LHCN-M2 (cell line): ENCODE results near the gene GSG1. TPM values are rescaled to one million over a fixed set of nuclear protein-coding genes. Genes with fewer than 3 reads are reported as not detected.

Source experiments
- DNase-seq: peaks from one replicate; pipeline ENCODE4 v3.0.0-alpha.2; 2012; ENCODE audit warnings: low read depth
- total RNA-seq: library from RNA; depleted of rRNA; stranded (reverse); fragments of >200 nt; gene quantifications from 2 replicates; pipeline ENCODE4 v1.2.3, GENCODE V29; 2014

The GSG1 gene
- total RNA-seq, 1 experiment from 2014 or later = 9.0 TPM

DNA sequence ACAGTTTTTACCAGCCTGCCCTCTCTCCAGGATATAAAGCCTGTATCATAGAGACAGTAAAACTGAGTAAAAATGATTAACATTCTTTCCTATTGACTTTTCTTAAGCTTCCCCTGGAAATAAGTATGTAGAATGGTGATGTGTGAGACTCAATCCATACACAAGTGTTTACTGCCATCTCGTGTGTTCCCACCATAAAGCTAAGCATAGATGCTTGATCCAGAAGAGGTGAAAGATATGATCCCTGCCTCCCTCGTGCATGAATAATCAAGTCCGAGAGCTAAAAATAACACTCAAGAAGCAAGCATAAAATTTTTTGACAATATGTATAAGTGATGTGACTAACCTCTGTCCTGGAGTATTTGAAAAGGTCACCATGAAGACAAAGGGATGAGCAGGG is 16.9 kb upstream of the GSG1 start:
- peak; percentile 62 for DNase-seq

GRCh38 chr12:13119826-13120225 is 16.4 kb upstream of the GSG1 start:
- DNase-seq = no peak

- DNase-seq = no peak
Observed at GRCh38 chr12:13117029-13117428, 13.6 kb upstream of the GSG1 start.

- DNase-seq = no peak
Observed at GRCh38 chr12:13116259-13116658, 12.8 kb upstream of the GSG1 start.

- no peak for DNase-seq
Observed at GRCh38 chr12:13114251-13115052, 11.0 kb upstream of the GSG1 start.

GRCh38 chr12:13112968-13113367 is 9.5 kb upstream of the GSG1 start:
- DNase-seq = no peak

GRCh38 chr12:13106666-13107065 is 3.2 kb upstream of the GSG1 start:
- no peak for DNase-seq

DNA sequence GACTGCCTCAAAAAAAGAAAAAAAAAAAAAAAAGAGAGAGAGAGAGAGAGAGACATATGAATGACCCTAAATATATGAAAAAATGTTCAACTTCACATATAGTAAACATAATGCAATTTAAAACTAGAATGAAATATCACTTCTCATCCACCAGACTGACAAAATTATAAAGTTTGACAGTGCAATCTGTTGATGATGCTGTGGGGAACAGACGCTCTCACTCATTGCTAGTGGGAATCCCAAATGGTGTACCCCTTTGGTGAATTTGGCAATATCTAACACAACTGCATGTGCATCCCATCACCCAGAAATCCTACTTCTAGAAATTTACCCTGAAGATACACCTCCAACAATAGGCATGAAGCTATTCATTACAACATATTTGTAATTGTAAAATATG is 2.3 kb upstream of the GSG1 start:
- no peak for DNase-seq

DNA sequence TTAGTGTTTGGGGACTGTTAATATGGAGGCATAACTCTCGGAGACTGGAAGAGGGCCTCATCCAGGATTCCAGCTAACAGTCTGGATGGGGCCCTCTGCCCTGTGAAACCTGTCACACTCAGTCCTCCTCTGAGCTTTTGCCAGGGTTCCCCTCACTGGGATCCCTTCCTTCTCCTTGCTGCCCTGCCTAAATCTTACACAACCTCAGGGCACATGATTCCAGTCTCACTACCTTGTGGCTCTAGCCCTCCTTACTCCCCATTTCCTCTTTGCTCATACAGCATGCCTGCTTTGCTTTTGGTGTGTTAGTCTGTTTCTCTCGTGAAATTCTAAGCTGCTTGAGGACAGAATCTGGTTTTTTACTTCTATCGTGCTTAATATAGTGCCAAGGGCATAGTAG is 942 bp upstream of the GSG1 start:
- no peak for DNase-seq

DNA sequence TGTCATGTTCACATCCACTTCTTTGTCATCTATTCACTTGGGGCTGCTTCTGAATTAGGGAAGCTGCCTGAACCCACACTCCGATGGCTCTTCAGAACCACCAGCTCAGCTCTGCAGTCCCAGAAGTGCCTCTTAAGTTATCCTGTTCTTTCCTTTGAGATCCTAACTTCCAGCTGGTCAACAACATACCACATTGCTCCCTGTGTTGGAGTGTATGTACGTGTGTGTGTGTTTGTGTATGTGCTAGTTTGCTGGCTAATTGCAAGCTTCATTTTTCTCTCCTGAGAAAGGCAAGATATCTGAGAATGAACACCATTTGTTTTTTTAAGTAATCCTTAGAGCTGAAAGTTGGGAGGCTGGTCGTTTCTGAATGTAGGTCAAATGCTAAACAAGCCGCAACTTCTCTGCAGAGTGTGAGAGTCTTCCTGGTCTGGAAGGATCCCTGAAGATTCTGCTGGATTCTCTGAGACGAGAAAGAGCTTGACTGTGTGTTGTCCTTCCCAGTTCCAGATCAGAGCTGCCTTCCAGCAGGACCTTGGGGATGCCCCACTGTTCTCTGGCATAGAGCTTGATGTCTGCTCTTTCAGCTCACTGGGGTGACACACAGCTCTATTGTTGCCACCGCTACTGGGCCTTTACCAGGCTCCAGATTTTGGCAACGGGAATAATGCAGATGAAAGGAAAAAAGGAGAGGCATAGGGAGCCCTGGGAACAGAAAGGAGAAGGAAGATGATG is 839 bp downstream of the GSG1 start:
- DNase-seq = peak; percentile 43

DNA sequence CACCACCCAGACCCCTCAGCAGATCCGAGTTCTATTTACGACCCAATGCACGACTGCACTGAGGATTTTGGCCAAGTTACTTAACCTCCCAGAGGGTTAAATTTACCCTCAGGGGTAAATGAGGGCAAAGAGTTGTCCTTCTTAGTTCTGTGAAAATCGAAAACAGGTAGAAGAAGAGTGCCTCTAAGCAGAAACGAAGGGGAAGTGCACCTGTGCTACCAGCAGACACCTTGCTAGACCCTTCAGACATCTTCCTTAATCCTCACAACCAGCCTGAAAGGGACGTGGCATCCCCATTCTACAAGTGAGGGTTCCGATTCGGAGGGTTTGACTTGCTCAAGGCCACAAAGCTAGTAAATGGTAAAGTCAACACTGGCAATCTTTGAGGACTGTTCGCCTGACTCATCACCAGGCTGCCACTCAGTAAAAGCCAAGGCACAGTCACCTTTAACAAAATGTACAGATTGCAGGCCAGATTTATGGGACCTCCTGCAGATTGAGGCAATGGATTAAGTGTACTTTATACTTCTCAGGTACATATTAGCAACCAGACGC is 1.6 kb downstream of the GSG1 start:
- peak; percentile 58 for DNase-seq

DNA sequence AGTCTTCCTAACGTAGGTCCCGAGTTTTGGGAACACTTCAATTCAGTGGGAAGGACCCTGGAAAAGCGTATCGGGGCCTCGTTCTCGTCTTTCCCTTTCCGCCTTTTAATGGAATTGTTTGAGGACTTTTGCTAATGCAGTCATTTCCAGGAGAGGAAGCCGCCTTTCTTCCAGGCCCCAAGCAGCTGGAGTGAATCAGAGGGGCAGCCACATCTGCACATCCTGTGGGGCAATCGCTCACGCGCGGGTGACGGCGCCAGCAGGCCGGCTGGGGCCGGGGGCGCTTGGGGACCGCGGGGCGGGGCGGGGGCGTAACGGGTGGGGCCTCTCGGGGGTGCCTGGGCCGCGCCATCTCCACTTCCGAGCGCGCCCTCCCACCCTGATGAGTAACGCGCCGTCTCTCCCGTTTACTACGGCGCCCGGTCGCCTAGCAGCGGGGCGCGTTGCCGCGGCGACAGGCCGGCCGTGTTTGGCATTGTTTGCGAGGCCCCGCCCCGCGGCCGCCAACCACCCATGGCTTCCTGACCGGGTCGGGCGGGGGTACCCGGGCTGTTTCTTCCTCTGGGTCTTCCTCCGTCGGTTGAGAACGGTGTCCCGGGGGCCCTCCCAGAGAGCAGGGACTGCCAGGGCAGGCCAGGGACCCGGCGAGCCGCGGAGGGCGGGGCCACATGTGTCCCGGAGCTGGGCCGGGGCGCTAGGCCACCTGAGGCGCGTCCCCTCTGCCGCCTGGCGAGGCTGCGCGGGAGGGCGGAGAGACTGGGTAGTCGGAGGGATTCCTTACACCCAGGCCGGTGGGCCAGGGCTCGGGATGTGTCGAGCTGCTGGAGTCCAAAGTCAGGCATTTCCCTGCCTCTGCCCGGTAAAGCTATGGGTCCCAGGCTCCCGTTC is 2.3 kb downstream of the GSG1 start:
- DNase-seq = peak; percentile 96

DNA sequence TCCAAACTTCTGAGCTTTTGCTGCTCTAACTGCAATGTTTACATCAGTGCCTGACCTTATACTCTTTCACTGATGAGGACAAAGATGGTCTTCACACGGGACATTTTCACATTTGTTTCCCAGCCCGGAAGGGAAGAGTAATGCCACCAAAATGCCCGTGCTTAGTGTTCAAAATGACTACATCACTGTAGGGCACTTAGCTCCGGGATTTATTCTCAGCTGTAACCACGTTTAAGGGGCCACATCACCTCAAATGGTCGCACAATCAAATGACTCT is 2.9 kb downstream of the GSG1 start:
- DNase-seq = no peak

DNA sequence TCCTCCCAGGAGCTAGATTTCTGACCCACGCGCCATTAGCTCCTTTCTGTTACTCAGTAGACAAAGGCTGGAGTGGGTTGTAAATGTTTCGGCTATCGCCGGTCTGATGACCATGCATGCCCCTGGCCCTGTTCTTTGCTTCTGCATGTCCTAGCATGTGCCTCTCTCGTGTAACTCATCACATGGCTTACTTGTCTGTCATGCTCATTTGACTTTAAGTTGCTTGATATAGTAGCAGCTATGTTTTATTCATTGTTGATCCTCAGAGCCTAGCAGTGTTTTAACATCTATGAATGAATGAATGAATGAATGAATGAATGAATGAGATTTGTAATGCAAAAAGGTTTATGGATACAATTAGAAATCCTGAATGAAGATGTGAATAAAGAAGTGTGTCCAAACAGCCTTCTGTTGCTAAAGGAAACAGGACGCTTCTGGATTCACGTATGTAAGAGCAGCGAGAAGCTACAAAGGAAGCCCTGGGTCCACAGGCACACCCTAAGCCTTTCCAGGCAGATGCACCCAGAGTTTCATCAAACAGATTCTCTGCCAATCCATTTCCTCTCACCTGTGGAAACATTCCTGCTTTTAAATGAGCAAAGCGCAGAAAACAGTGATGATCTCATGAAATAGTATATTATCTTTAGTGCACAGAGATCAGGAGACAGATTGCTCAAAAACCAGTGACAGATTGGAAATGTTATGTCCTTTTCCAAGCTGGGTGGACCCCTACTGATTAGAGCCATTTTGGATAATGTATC is 3.4 kb downstream of the GSG1 start:
- DNase-seq = no peak

GRCh38 chr12:13099066-13099843 is 4.2 kb downstream of the GSG1 start:
- peak; percentile 35 for DNase-seq

DNA sequence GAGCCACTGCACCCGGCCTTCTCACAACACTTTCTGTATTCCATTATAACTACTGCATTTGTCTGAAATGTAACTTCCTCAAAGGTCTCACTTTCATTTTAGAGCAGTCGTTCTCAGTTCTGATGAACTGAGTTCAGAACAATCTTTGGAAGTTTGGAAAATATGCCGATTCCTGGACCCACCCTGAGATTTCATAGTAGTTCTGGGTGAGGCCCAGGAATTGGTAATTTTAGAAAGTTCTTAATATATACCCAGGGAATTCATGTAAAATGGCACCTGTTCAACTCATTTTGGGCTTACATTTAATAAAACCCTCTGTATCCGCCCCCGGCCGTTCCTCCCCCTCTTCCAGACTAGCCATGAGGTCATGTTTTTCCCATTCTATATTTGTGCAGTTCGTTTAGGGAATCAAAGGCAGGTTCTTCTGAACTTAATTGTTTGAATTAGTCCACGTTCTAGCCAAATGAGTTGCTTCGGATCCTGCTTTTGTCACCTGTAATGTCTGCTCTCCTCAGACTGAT is 5.9 kb downstream of the GSG1 start:
- peak; percentile 47 for DNase-seq

DNA sequence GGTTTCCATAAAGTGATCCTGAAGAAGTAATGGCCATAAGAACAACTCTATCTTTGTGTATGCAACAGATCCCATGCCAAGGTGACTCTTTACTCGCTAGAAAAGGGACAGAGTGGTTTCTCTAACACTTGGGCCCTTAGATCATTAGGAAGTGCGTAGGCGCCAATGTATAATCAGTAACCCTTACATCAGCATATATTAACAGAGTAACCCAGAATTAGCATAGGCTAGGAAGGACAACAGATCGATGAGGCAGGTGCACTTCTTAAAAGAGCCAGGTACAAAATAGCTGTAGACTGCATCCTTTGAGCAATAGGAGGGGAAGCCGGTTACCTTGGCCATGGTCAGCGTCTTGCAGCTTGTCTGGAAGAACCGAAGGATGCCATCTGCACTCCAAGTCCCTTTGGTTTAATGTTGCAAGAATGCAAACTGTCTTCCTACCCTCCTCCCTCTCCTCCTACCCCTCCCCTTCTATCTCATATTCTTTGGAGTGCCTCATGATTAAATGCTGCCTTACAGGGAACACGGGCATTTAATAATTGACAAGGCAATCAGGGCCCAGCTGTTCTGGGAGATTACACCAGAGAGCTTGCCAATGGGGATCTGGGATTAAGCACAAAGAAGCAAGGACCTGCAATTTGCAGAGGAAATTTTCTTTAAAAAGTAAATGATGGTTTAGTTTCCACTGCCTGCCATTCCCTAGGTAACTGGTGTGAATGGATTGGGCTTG is 8.0 kb downstream of the GSG1 start:
- peak; percentile 67 for DNase-seq

GRCh38 chr12:13094367-13094766 is 9.1 kb downstream of the GSG1 start:
- peak; percentile 76 for DNase-seq

DNA sequence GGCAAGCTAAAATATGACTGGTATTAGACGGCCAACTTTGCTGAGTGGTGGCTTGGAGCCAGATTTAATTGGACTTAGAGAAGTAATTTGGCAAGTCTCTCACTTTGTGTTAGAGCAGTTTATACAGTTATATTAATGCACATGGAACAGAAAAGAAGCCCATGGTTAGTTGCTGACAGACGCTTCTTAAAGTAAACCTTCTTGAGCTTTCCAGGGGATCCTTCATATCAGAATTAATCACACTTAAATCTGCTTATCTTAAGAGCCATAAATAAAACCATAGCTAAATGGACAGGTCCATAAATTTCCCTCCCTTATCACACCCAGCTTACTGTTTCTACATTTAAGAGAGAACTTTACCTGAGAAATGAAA is 9.6 kb downstream of the GSG1 start:
- no peak for DNase-seq
